ENCODE results near the gene CABP4.

CABP4 gene

GRCh38 chr11:67436459-67437081 lies 18.6 kb upstream of the CABP4 start:
- DNase-seq, result no peak

GRCh38 chr11:67437082-67437808 lies 17.9 kb upstream of the CABP4 start, which contains the start of gene PTPRCAP:
PTPRCAP (minus strand) TSS chr11:67437682; CDS start chr11:67437619, 63 bp downstream.
- DNase-seq, result no peak

GRCh38 chr11:67437809-67438157 lies 17.4 kb upstream of the CABP4 start:
- no peak for DNase-seq

GRCh38 chr11:67438158-67438902 lies 16.8 kb upstream of the CABP4 start:
- no peak for DNase-seq

- DNase-seq, result no peak
These were observed 15.6 kb upstream of the CABP4 start for GRCh38 chr11:67439321-67440228.

- no peak for DNase-seq
These were observed 14.7 kb upstream of the CABP4 start for GRCh38 chr11:67440229-67441097.

GRCh38 chr11:67441098-67441563 lies 14.0 kb upstream of the CABP4 start:
- no peak for DNase-seq

- no peak for DNase-seq
These were observed 13.3 kb upstream of the CABP4 start for GRCh38 chr11:67441731-67442351.

GRCh38 chr11:67442504-67443404 lies 12.4 kb upstream of the CABP4 start:
- DNase-seq, result no peak

- DNase-seq, result no peak
These were observed 9.6 kb upstream of the CABP4 start for GRCh38 chr11:67445515-67445914.

- DNase-seq, result no peak
These were observed 6.9 kb upstream of the CABP4 start for GRCh38 chr11:67448220-67448609.

GRCh38 chr11:67449116-67449844 lies 5.9 kb upstream of the CABP4 start:
- DNase-seq, result no peak

- no peak for DNase-seq
These were observed 4.1 kb upstream of the CABP4 start for GRCh38 chr11:67450796-67451657.

GRCh38 chr11:67451658-67451976 lies 3.5 kb upstream of the CABP4 start:
- DNase-seq, result no peak

GRCh38 chr11:67452141-67452952 lies 2.8 kb upstream of the CABP4 start, which contains the start of gene GPR152:
GPR152 (minus strand) TSS chr11:67452729; CDS start chr11:67452724, 5 bp downstream.
- no peak for DNase-seq

- no peak for DNase-seq
These were observed 1.1 kb upstream of the CABP4 start for GRCh38 chr11:67453816-67454732.
